DMS114 treated with DMSO at 0.1 percent for 48 hours (cell line): ENCODE data around the gene MACF1.

Experiments
- DNase-seq: peaks from one replicate; lab custom pipeline; 2025; ENCODE audit not compliant: unreplicated experiment; lab: John Stamatoyannopoulos, UW

Gene MACF1

GRCh38 chr1:39258925-39259244 lies 54.4 kb downstream of the MACF1 start:
- no peak for DNase-seq

DNA sequence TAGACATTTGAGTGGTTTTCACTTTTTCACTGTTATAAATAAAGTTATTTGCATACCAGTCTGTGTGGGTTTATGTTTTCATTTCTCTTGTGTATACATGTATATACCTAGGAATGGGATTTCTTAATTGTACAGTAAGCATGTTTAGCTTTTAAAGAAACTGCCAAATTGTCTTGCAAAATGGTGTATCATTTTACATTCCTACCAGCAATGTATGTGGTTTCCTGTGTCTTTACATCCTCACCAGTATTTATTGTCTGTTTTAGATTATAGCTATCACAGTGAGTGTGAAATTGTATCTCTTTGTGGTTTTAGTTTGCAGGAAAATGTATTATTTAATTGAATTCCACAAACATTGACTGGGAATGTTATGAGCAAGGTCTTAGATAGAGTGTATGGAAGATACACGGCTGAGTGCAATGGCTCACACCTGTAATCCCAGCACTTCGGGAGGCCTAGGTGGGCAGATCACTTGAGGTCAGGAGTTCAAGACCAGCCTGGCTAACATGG lies 57.3 kb downstream of the MACF1 start:
- DNase-seq = no peak

GRCh38 chr1:39262802-39263201 lies 58.3 kb downstream of the MACF1 start:
- no peak for DNase-seq

GRCh38 chr1:39266269-39266668 lies 61.8 kb downstream of the MACF1 start:
- no peak for DNase-seq

DNA sequence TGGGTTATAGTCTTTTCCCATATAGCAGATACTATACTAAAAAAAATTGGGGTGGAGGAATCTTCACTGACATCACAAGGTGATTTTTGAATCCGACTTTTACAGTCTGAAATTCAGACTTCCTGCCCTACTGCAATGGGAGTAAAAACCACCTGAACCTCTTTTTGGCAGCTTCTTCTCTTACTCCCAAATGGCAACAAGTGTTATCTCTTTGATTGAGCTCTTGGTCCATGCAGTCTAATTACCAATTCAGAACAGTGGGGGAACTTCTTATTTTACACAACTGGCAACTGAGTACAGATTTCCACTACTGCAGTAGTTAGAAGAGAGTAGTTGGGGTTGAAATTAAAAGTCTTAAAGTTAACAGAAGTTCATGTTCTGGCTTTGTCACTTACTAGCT lies 62.3 kb downstream of the MACF1 start:
- DNase-seq = no peak

DNA sequence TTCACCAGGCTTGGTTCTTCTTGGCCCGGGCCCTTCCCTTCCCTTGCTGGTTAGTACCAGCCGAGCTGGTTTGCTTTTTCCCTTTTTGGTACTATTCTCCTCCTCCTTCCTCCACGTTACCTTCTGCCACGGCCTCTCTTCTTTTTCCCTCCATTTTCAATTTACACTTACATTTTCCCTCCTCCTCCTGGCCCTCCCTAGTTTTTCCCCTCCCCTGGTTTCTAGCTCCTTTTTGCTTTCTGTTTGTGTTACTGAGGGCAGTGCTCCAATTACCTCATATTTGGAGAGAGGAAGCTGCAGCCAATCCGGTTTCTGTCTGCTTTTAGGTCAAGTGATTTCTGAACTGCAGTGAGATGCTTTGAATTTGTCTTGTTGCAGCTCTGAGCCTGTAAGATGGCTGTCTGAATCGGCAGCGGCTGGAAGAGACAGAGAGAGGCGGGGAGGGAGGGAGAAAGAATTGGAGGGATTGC lies 63.7 kb downstream of the MACF1 start:
- no peak for DNase-seq

DNA sequence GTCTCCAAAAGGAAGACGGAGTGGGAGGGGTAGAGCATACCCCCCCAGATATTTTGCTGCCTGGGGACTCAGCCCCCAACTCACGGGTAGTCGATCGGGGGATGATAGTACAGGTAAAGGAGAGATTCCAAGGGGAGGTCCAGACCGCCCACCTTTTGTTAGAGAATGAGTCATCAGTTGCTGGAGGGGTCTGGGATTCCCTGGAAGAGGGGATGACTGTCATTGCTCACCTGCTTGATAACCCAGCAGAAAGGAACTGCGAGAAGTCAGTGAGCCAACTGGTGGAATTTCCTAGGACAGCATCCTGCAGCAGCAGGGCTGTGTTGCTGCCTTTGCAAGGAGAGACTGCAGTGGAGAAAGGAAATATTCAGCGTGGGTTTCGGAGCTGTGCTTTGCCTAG lies 64.4 kb downstream of the MACF1 start:
- DNase-seq = no peak

DNA sequence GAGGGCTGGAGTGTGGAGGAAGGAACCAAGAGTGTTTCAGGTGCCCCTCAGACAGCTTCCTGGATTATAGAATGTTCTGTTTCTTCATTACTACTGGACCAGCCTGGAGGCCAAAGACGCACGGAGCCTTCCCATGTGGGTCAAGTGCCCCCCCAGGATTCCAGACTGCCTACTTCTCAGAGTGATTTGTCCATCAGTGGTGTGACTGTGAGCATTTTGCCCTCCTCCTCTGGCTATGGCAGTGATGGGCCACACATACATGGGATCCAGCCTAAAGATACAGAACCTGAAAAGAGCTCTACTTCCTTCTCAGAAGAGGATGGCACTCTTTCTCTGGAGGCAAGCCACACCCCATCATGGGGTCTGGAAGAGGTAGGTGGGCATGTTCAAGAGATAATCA lies 64.9 kb downstream of the MACF1 start:
- no peak for DNase-seq

- DNase-seq = no peak
Measured at GRCh38 chr1:39269791-39270342, 65.4 kb downstream of the MACF1 start.

DNA sequence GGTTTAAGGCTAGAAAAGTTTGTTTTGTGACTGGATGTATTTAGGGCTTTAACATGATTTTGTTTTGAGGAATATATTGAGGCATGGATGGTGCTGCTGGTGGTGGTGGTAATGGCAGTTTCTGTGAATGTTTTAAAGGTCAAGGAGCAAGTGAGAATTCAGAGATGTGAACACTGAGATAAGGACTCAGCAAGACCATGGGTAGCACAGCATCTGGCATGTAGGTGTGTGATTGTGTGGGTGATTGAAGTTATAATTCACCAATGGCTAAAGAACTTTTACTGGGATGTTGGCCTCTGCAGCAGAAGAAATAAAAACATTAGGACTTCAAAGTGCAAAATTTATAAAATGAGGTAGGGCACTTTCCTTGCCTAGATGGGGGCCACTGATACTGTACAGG lies 65.9 kb downstream of the MACF1 start:
- DNase-seq = no peak

DNA sequence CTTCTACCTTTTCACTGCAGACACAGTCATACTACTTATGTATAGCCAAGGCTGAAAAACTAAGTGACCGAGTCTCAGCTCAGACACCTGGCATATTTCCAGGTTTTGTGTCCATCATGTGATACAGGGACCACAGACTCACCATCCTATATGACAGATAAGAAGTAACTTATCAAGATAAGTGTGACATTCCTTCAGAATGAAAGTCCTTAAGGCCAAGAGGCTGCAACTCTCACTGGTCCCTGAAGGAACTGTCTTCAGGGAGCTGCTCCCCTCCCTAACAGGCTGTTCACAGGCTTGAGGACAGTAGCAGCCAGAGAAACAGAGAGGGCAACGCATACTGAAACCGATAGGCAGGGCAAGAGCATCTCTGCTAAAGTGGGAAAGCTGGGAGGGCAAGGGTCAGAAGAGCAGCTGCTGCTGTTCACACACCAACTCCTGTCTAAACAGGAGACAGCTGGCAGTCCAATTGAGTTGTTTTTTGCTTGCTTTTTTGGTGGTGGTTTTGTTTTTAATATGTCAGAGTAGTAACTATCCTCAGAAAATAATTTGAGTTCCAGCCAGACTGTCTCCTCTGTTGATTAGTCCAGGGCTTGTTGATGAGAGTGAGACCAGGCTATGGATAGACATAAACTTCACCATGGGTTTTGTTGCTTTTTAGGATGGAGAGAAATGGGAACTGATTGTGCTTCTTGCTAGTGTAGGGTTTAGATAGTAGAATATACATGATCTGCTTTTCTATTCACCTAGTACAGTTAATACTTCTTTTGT lies 67.7 kb downstream of the MACF1 start:
- no peak for DNase-seq

DNA sequence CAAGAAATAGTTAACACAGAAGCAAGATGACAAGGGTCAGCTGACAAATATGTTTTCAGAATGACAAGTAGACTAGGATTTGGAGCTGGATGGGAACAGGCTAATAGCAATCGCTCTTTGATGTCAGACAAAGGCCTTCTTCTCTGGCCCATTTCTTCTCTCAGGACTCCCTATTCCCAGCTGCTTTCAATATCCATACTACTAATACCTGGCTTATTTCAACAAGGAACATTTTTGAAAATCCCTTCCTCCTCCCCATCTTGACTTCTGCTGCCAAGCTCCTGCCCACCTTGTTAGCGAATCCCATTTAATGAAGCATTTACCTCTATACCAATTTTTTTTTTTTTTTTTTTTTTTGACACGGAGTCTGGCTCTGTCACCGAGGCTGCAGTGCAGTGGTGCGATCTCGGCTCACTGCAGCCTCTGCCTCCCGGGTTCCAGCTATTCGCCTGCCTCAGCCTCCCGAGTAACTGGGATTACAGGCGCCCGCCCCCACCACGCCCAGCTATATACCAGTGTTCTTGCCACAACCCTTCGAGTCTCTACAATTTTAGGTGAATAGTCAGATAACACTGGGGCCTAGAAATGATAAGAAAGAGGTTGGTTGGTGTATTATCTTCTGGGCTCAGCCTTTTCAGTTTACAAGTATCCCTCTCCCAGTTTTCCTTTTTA lies 68.4 kb downstream of the MACF1 start:
- DNase-seq = no peak

- DNase-seq = no peak
Measured at GRCh38 chr1:39275836-39276507, 71.5 kb downstream of the MACF1 start.

DNA sequence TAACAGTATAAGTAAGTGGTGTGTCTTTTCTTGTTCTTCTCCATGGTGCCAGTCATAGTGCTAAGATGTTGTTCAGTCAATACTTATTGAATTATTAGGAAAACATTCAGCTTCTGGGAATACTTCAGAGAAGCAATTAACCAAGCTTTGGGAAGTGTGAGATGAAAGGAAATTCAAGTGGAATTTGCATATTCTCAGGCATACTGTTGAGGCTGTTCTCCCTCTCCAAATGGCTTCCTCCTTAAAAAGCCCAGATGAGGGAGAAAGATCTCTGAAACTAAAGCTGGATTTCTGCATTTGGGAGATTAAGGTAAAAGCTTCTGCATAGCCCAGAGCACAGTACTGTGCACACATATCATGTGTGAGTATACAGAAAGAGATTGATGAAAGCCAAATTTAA lies 73.4 kb downstream of the MACF1 start:
- DNase-seq = no peak

DNA sequence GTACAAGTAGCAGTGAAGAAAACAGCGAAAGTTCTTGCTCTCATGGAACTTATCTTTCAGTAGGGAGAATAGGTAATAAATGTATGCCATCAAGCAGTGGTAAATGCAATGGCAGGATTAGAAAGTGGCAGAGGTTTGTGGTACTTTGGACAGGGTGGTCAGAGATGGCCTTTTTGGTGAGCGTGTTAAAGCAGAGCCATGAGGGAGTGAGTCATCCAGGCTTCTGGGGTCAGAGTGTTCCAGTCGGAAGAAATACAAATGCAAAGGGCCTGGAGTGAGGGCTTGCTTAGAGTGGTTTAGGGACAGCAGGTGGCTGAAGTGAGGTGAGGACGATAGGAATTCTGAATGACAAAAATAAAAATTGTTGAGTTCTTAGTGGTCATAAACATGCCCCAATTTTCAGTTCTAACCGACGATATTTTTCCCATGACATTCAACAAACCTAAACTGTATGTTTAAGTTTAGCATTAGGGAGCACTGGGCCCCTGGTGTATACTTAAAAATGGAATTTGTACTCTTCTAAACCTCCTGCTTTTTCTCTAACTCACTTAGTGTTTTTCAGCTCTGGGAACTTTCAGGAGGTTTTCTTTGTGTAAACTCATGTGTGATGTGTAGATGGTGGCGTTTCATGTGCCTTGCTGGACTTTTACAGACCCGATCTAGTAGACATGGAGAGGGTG lies 78.2 kb downstream of the MACF1 start:
- no peak for DNase-seq

DNA sequence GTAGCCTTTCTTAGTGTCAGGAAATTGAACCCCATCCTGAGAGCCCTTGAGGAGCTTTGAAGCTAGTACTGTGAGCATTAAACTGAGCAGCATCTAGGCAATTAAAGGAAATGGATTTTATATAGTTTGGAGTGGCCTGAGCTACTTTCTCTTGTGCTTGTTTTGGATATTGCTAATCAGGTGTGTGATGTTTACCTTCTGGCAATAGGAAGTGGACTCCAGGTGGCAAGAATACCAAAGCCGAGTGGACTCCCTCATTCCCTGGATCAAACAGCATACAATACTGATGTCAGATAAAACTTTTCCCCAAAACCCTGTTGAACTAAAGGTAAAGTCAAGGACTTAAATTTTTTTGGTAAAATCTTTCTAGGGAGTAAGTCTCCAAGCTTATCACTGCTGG lies 79.4 kb downstream of the MACF1 start:
- DNase-seq = no peak

- no peak for DNase-seq
Measured at GRCh38 chr1:39287541-39287940, 83.0 kb downstream of the MACF1 start.

GRCh38 chr1:39288735-39289465 lies 84.4 kb downstream of the MACF1 start:
- no peak for DNase-seq

GRCh38 chr1:39292401-39292800 lies 87.9 kb downstream of the MACF1 start:
- DNase-seq = no peak

GRCh38 chr1:39293375-39294070 lies 89.0 kb downstream of the MACF1 start:
- no peak for DNase-seq
